Activated CD8-positive, alpha-beta memory T cell treated with anti-CD3 and anti-CD28 coated beads, Interleukin-2, amount 10 ng/mL, durations not matched to agents 7 days and 5 days (primary cell): ENCODE data around the gene PRDM16. TPM values are rescaled to one million over a fixed set of nuclear protein-coding genes. Genes with fewer than 3 reads are reported as not detected.

Experiments
- ATAC-seq: fragments of 150-1000 bp; cut with Tn5 transposase; one replicate; pipeline ENCODE4 v1.10.0; 2021; ENCODE audit warnings: moderate library complexity
- CTCF ChIA-PET: fragments of 350-600 bp; sonication (Branson Sonifier 250); formaldehyde crosslinking; loops from one replicate; lab custom pipeline; 2021; ENCODE audit warnings: antibody characterized with exemption; lab: Charles Lee
- DNase-seq: peaks from one replicate; pipeline ENCODE4 v3.0.0-alpha.2; 2020
- H3K27ac Mint-ChIP-seq: one replicate; pipeline ENCODE4 v1.8.0; 2021; ENCODE audit warnings: mild to moderate bottlenecking, mixed read lengths
- H3K27me3 Mint-ChIP-seq: one replicate; pipeline ENCODE4 v1.8.0; 2021; ENCODE audit warnings: mixed read lengths
- H3K36me3 Mint-ChIP-seq: one replicate; pipeline ENCODE4 v1.8.0; 2021; ENCODE audit warnings: mild to moderate bottlenecking, mixed read lengths
- H3K4me1 Mint-ChIP-seq: one replicate; pipeline ENCODE4 v1.8.0; 2021; ENCODE audit warnings: mixed read lengths
- H3K4me3 Mint-ChIP-seq: one replicate; pipeline ENCODE4 v1.8.0; 2021; ENCODE audit warnings: mild to moderate bottlenecking, moderate library complexity, mixed read lengths
- H3K9me3 Mint-ChIP-seq: one replicate; pipeline ENCODE4 v1.8.0; 2022; ENCODE audit warnings: low read depth, mixed read lengths
- total RNA-seq, 2 experiments: library from RNA; stranded (reverse); gene quantifications; one replicate each; pipeline ENCODE4 v1.2.3, GENCODE V29; 2021

The PRDM16 gene
- total RNA-seq, 2 experiments from 2014 or later = not detected

DNA sequence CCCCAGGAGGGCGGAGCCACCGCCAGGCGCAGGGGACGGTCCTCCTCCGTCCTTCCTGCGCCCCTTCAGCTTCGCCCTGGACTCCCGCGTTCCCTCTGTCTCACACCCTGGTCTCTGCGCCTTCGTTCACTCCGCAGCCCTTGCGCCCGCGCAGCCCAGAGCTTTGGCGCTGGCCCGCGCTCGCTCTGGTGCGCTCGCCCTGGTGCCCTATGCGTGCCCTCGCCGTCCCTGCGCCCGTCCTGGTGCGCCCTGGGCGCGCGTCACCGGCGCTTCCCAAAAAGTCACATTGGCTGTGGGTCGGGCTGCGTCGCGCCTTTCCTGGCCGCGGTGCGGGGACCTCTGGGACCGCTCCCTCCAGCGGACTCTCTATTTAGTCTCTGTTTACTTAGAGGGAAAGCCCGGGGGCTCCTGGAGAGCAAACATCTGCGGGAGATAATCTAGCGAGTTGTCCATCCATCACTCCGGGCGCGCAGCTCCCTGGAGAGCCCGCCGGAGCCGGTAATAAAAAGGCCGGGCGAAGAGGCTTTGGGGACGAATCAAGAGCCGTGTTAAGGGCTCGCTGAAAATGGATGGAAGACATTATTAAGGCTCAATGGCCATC, 178.6 kb downstream of the PRDM16 start:
- no peak for ATAC-seq
- DNase-seq = no peak
- H3K9me3 Mint-ChIP-seq = no peaks in the 10 kb centered on the region
- no peaks in the 10 kb centered on the region for H3K36me3 Mint-ChIP-seq
- H3K4me3 Mint-ChIP-seq = no peak overlapping the region
- peaks cover 20% of the 10 kb centered on the region for H3K27me3 Mint-ChIP-seq
- no peaks in the 10 kb centered on the region for H3K4me1 Mint-ChIP-seq
- H3K27ac Mint-ChIP-seq = no peak overlapping the region
- CTCF ChIA-PET = no interaction called here

GRCh38 chr1:3248155-3249141, 179.4 kb downstream of the PRDM16 start:
- Mint-ChIP-seq H3K27me3 (peaks cover 20% of the 10 kb centered on the region), H3K4me1 (no peaks in the 10 kb centered on the region), H3K4me3 (no peak overlapping the region), H3K36me3 (no peaks in the 10 kb centered on the region), H3K27ac (no peak overlapping the region), H3K9me3 (no peaks in the 10 kb centered on the region)
- DNase-seq = no peak
- CTCF ChIA-PET = no interaction called here
- ATAC-seq = no peak

GRCh38 chr1:3249231-3249630, 180.2 kb downstream of the PRDM16 start:
- no peaks in the 10 kb centered on the region for H3K9me3 Mint-ChIP-seq
- no peaks in the 10 kb centered on the region for H3K4me1 Mint-ChIP-seq
- no peak for ATAC-seq
- H3K4me3 Mint-ChIP-seq = no peak overlapping the region
- no peak overlapping the region for H3K27ac Mint-ChIP-seq
- no peak for DNase-seq
- CTCF ChIA-PET = no interaction called here
- no peaks in the 10 kb centered on the region for H3K36me3 Mint-ChIP-seq
- H3K27me3 Mint-ChIP-seq = peaks cover 20% of the 10 kb centered on the region

DNA sequence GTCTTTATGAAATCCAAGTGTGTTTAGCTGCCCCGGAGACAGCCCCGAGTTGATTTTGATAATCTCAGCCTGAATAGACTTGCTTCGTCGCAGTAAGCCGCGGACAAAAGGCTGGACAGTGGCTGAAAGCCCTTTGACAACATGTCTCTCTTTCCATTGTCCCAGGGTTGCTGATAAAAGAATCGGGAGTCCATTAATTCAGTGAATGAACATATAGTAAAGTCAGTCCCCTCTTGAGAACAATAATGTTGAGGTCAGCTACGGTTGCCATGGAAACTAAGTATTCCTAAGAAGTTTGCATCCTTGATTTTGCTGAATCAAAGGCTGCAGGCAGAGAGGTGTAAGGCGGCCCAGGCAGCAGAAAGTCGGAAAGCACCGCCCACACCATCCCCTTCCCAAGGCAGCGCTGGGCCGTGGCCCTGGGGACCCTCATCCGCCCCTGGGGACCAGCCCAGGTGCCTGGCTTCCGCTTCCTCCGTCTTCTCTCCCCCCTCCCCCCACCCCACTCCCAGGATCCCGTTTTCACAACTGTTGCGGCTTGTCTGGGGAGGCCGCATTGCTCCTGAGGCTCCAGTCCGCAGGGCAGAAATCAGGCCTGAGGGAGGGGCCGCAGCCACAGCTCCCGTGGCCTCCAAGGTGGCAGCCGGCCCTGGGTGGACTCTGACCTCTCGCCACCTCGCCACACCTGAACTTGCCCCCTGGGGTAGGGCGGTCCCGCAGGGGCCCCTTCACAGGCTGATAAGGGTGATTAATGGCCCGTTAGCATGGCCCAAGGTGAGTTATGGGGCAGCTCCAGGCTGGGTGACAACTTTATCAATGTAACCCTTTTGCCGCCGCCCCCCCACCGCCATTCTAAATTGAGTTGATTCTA, 180.9 kb downstream of the PRDM16 start:
- no peaks in the 10 kb centered on the region for H3K9me3 Mint-ChIP-seq
- ATAC-seq (no peak), DNase-seq (no peak)
- H3K27me3 Mint-ChIP-seq = peaks cover 20% of the 10 kb centered on the region
- CTCF ChIA-PET = no interaction called here
- no peak overlapping the region for H3K4me3 Mint-ChIP-seq
- H3K27ac Mint-ChIP-seq = no peak overlapping the region
- H3K4me1 Mint-ChIP-seq = no peaks in the 10 kb centered on the region
- H3K36me3 Mint-ChIP-seq = no peaks in the 10 kb centered on the region

- Mint-ChIP-seq H3K27ac (no peak overlapping the region), H3K4me1 (no peaks in the 10 kb centered on the region), H3K27me3 (peaks cover 20% of the 10 kb centered on the region), H3K9me3 (no peaks in the 10 kb centered on the region), H3K4me3 (no peak overlapping the region), H3K36me3 (no peaks in the 10 kb centered on the region)
- CTCF ChIA-PET = no interaction called here
- DNase-seq (no peak), ATAC-seq (no peak)
Measured at GRCh38 chr1:3250624-3251023, 181.6 kb downstream of the PRDM16 start.

GRCh38 chr1:3251099-3251806, 182.2 kb downstream of the PRDM16 start:
- DNase-seq (no peak), ATAC-seq (no peak)
- Mint-ChIP-seq H3K4me1 (no peaks in the 10 kb centered on the region), H3K27ac (no peak overlapping the region), H3K36me3 (no peaks in the 10 kb centered on the region), H3K27me3 (peaks cover 20% of the 10 kb centered on the region), H3K9me3 (no peaks in the 10 kb centered on the region), H3K4me3 (no peak overlapping the region)
- CTCF ChIA-PET = no interaction called here

DNA sequence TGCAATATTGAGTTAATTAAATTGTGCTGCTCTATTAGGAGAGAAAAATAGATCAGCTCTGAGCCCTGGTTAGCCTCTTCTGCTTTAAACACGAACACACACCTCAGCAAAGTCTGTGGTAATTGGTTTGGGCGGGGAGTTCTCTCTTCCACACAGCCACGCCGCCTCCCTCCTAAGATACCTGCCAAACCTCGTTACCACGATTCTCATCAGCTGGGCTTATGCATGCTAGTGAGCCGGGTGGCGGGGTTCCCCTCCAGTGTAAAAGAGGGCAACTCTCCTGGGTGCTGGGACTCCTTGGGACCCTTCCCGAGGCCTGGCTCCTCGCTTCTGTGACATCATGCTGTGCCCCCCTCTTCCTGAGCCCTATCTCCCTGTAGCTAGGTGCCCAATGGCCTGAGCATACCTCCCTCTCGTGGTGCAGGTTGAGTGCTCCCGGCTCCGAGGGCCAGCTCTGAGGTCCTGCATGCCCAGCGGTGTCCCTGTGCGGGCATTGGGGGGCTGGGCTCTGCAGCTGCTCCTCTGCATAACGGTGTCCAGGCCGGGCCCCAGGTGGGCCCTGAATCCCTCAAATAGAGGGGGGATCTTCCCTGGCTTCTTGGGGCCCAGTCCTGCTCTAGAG, 182.9 kb downstream of the PRDM16 start:
- Mint-ChIP-seq H3K4me1 (no peaks in the 10 kb centered on the region), H3K36me3 (no peaks in the 10 kb centered on the region), H3K9me3 (no peaks in the 10 kb centered on the region), H3K27me3 (peaks cover 19% of the 10 kb centered on the region), H3K4me3 (no peak overlapping the region), H3K27ac (no peak overlapping the region)
- CTCF ChIA-PET = no interaction called here
- DNase-seq (no peak), ATAC-seq (no peak)

GRCh38 chr1:3255680-3256079, 186.7 kb downstream of the PRDM16 start:
- no peaks in the 10 kb centered on the region for H3K36me3 Mint-ChIP-seq
- CTCF ChIA-PET = no interaction called here
- no peaks in the 10 kb centered on the region for H3K27me3 Mint-ChIP-seq
- no peak overlapping the region for H3K4me3 Mint-ChIP-seq
- DNase-seq (no peak), ATAC-seq (no peak)
- no peaks in the 10 kb centered on the region for H3K4me1 Mint-ChIP-seq
- peaks cover 4% of the 10 kb centered on the region for H3K9me3 Mint-ChIP-seq
- no peak overlapping the region for H3K27ac Mint-ChIP-seq

- no peaks in the 10 kb centered on the region for H3K36me3 Mint-ChIP-seq
- peaks cover 4% of the 10 kb centered on the region for H3K9me3 Mint-ChIP-seq
- no peaks in the 10 kb centered on the region for H3K4me1 Mint-ChIP-seq
- no peak overlapping the region for H3K27ac Mint-ChIP-seq
- no peaks in the 10 kb centered on the region for H3K27me3 Mint-ChIP-seq
- no peak overlapping the region for H3K4me3 Mint-ChIP-seq
- no peak for DNase-seq
- no peak for ATAC-seq
- CTCF ChIA-PET = no interaction called here
Measured at GRCh38 chr1:3257788-3258187, 188.8 kb downstream of the PRDM16 start.

GRCh38 chr1:3258386-3259003, 189.5 kb downstream of the PRDM16 start:
- peaks cover 4% of the 10 kb centered on the region for H3K9me3 Mint-ChIP-seq
- no peaks in the 10 kb centered on the region for H3K4me1 Mint-ChIP-seq
- no peak overlapping the region for H3K27ac Mint-ChIP-seq
- no peaks in the 10 kb centered on the region for H3K36me3 Mint-ChIP-seq
- CTCF ChIA-PET = no interaction called here
- DNase-seq = no peak
- no peak overlapping the region for H3K4me3 Mint-ChIP-seq
- H3K27me3 Mint-ChIP-seq = no peaks in the 10 kb centered on the region
- no peak for ATAC-seq

GRCh38 chr1:3259020-3259419, 190.0 kb downstream of the PRDM16 start:
- ATAC-seq (no peak), DNase-seq (no peak)
- CTCF ChIA-PET = no interaction called here
- Mint-ChIP-seq H3K4me1 (no peaks in the 10 kb centered on the region), H3K4me3 (no peak overlapping the region), H3K27me3 (no peaks in the 10 kb centered on the region), H3K9me3 (peaks cover 4% of the 10 kb centered on the region), H3K36me3 (no peaks in the 10 kb centered on the region), H3K27ac (no peak overlapping the region)
